ENCODE measurements around the gene CDKN2D.

DNA sequence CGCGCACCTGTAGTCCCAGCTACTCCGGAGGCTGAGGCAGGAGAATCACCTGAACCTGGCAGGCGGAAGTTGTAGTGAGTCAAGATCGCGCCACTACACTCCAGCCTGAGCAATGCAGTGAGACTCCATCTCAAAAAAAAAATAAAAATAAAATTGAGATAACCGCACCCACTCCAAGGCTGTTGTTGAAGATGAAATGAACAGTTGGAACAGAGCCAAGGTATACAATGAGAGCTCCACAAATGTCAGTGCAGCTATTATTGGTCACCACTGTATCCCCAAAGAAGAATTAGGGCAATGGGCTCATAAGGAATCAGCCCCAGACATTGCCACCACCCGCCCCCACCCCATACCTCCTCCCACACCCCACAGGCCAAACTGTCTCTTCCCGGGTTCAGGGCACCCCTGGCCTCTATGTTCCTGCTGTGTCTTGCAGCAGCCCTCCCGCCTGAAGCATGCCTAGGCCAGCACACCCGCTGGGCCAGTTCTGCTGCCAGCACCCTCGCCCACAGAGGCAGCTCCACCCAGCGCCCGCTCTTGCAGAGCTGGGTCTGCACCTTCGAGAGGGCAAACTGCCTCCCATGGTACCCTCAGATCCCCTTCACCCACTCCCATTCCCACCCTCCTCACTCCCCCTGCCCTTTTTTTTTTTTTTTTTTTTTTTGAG lies 48.0 kb downstream of the CDKN2D start:
- TF ChIP-seq, protein P1, sequence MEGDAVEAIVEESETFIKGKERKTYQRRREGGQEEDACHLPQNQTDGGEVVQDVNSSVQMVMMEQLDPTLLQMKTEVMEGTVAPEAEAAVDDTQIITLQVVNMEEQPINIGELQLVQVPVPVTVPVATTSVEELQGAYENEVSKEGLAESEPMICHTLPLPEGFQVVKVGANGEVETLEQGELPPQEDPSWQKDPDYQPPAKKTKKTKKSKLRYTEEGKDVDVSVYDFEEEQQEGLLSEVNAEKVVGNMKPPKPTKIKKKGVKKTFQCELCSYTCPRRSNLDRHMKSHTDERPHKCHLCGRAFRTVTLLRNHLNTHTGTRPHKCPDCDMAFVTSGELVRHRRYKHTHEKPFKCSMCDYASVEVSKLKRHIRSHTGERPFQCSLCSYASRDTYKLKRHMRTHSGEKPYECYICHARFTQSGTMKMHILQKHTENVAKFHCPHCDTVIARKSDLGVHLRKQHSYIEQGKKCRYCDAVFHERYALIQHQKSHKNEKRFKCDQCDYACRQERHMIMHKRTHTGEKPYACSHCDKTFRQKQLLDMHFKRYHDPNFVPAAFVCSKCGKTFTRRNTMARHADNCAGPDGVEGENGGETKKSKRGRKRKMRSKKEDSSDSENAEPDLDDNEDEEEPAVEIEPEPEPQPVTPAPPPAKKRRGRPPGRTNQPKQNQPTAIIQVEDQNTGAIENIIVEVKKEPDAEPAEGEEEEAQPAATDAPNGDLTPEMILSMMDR (IDR thresholded peaks at IDR 0.05 in 2 of 3, conservative IDR thresholded peaks at IDR 0.05 in 1 of 3; ENCODE audit: borderline replicate concordance in 1 of 3, insufficient read depth in 1 of 3, low read depth in 2 of 3, low read length in 2 of 3), result no peak
- TF ChIP-seq, protein P2, sequence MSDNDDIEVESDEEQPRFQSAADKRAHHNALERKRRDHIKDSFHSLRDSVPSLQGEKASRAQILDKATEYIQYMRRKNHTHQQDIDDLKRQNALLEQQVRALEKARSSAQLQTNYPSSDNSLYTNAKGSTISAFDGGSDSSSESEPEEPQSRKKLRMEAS (IDR thresholded peaks at IDR 0.05), result no peak
- TF ChIP-seq, protein P3, sequence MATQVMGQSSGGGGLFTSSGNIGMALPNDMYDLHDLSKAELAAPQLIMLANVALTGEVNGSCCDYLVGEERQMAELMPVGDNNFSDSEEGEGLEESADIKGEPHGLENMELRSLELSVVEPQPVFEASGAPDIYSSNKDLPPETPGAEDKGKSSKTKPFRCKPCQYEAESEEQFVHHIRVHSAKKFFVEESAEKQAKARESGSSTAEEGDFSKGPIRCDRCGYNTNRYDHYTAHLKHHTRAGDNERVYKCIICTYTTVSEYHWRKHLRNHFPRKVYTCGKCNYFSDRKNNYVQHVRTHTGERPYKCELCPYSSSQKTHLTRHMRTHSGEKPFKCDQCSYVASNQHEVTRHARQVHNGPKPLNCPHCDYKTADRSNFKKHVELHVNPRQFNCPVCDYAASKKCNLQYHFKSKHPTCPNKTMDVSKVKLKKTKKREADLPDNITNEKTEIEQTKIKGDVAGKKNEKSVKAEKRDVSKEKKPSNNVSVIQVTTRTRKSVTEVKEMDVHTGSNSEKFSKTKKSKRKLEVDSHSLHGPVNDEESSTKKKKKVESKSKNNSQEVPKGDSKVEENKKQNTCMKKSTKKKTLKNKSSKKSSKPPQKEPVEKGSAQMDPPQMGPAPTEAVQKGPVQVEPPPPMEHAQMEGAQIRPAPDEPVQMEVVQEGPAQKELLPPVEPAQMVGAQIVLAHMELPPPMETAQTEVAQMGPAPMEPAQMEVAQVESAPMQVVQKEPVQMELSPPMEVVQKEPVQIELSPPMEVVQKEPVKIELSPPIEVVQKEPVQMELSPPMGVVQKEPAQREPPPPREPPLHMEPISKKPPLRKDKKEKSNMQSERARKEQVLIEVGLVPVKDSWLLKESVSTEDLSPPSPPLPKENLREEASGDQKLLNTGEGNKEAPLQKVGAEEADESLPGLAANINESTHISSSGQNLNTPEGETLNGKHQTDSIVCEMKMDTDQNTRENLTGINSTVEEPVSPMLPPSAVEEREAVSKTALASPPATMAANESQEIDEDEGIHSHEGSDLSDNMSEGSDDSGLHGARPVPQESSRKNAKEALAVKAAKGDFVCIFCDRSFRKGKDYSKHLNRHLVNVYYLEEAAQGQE (IDR thresholded peaks at IDR 0.05; ENCODE audit: low read depth), result no peak
- TF ChIP-seq EGR1 (IDR thresholded peaks at IDR 0.05; ENCODE audit: low read depth) (no peak), RAD21 (IDR thresholded peaks at IDR 0.05; ENCODE audit: low read depth) (no peak), ZNF274 (IDR thresholded peaks at IDR 0.05; ENCODE audit: low read depth, low read length) (no peak), SP1 (IDR thresholded peaks at IDR 0.05; ENCODE audit: low read depth) (no peak), EZH2phosphoT487 (IDR thresholded peaks at IDR 0.05; ENCODE audit: borderline replicate concordance) (no peak), CEBPB (IDR thresholded peaks at IDR 0.05; ENCODE audit: low read depth) (no peak), EZH2 (IDR thresholded peaks at IDR 0.05) (no peak), POLR2AphosphoS5 (IDR thresholded peaks at IDR 0.05; ENCODE audit: low read depth, low read length) (no peak), POLR2A (IDR thresholded peaks at IDR 0.05; ENCODE audit: borderline replicate concordance, extremely low read depth, insufficient read depth, insufficient read length) (no peak)
- TF ChIP-seq, protein P4, sequence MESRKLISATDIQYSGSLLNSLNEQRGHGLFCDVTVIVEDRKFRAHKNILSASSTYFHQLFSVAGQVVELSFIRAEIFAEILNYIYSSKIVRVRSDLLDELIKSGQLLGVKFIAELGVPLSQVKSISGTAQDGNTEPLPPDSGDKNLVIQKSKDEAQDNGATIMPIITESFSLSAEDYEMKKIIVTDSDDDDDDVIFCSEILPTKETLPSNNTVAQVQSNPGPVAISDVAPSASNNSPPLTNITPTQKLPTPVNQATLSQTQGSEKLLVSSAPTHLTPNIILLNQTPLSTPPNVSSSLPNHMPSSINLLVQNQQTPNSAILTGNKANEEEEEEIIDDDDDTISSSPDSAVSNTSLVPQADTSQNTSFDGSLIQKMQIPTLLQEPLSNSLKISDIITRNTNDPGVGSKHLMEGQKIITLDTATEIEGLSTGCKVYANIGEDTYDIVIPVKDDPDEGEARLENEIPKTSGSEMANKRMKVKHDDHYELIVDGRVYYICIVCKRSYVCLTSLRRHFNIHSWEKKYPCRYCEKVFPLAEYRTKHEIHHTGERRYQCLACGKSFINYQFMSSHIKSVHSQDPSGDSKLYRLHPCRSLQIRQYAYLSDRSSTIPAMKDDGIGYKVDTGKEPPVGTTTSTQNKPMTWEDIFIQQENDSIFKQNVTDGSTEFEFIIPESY (IDR thresholded peaks at IDR 0.05; ENCODE audit: extremely low read depth, insufficient replicate concordance, low read length), result no peak

All from HCT116 (cell line).